Left forelimb (tissue), 1 donor: Measurements from ENCODE around the gene CENPT.

Experiments
- DNase-seq: peaks from one replicate; pipeline ENCODE4 v3.0.0-alpha.2; 2018; ENCODE audit warnings: low spot score

The CENPT gene

DNA sequence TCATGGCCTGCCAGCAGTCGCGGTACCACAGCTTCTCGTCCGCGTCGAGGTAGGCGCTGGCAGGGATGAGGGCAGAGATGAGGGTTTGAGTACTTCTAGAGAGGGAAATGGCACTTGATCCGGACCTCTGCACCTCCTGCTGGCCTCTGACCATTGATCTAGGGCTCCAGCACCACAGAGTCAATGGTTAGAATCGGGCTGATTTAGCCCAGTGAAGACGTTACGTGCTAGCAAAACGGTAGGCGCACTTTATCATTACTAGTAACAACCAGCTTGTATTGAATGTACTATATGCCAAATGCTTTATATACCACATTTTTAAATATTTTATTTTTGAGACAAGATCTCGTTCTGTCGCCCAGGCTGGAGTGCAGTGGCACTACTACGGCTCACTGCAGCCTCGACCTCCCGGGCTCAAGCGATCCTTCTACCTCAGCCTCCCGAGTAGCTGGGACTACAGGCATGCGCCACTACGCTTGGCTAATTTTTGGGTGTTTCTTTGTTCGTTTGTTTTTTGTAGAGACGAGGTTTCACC is 40.3 kb downstream of the CENPT start:
- no peak for DNase-seq

DNA sequence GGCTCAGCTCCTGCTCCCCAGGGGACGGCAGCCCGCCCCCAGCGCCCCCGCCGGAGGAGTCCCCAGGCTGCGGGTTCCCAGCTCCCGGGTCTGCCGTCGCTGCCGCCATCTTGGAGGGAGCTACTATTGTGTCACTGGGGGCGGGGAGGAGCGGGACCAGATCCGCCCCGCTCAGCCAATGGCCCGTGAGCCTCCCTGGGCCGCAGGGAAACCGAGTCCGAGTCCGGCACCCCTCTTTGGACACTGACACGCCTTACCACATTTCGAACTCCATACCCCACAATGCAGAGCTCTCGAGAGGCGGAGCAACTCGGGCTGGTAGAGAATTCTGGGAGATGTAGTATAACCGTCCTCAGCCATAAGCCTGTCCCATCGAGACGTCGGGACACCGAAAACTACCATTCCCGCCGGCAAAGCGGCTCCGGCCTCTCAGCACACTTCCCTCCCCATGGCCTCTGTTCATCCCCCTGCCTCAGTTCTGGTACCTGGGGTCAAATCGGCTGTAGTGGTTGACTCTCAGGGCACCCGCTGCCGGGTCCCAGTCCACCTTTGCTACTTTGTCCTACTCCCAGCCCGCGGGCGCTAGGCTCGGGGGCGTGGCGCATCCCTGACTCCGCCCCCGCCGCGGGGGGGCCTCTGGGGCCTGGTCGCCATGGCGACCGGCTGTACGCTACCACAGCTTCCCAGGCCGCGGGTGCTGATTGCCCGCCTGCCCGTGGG is 40.9 kb downstream of the CENPT start, which contains the start of the genes RANBP10 and TSNAXIP1:
Gene RANBP10 (minus strand): TSS at position 133 of the 720 bp plus-strand sequence. CDS start 24 bp downstream, at position 109.
Gene TSNAXIP1 (plus strand): TSS at position 462 of the 720 bp plus-strand sequence. CDS start 261 bp downstream, outside the sequence.
- DNase-seq, result peak; percentile 95

- no peak for DNase-seq
Observed at GRCh38 chr16:67805718-67806427, 41.6 kb downstream of the CENPT start.

GRCh38 chr16:67804853-67805542 is 42.5 kb downstream of the CENPT start:
- DNase-seq, result no peak

GRCh38 chr16:67803894-67804293 is 43.6 kb downstream of the CENPT start:
- DNase-seq, result no peak

DNA sequence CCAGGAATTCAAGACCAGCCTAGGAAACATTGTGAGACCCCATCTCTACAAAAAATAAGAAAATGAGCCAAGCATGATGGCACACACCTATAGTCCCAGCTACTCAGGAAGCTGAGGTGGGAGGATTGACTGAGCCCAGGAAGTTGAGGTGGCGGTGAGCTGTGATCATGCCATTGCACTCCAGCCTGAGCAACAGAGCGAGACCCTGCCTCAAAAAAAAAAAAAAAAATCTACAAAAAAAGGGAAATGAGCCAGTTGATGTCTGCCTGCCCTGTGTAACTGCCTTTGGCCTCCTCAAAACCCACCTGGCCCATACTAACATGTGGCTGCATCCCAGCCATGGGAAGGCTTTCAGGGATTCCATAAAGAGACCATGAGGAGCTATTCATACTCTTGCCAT is 45.6 kb downstream of the CENPT start:
- no peak for DNase-seq

DNA sequence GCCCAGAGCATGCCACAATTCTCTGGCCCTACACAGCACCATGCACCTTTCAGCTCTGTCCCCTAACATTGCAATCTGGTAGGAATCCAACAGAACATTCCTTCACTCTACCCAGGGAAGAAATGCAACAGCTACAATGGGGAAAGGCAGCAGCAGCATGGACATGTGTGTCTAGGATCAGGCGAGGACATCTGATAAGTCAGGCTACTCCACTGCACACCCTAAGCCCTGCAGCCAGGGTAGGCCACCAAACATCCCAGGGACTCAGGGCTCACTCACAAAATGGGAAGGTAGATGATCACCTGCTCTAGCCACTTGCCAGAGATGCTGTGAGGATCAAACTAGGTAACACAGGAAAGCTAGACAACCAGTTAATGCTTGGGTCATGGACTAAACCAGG is 46.3 kb downstream of the CENPT start:
- no peak for DNase-seq

DNA sequence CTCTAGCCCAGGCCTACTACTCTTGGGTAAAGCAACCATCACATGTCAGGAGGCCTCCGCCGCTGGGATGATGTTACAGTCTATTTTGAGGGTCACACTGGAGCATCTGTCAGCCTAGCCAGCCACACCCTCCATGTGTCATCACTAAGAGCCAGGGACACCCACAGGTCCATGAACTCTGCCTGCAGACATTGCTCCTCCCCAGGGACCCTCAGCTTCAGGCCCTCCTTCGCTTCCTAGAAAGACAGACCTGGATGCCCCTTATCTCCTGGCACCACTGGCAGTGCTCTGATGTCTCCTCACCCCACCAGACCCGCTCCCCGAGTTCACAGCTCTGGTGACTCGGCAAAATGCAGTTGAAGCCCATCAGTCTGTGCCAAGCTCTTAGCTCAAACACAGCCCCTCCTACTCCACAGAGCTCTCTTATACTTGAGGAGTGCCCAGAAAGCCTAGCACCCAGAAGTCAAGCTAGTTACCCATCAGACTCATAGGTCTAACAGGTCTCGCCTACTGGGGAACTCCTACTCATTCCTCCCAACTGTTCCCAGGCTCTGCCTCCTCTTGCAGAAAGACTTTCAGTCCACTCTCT is 47.1 kb downstream of the CENPT start:
- no peak for DNase-seq

- DNase-seq, result no peak
Observed at GRCh38 chr16:67796099-67796718, 51.3 kb downstream of the CENPT start.

DNA sequence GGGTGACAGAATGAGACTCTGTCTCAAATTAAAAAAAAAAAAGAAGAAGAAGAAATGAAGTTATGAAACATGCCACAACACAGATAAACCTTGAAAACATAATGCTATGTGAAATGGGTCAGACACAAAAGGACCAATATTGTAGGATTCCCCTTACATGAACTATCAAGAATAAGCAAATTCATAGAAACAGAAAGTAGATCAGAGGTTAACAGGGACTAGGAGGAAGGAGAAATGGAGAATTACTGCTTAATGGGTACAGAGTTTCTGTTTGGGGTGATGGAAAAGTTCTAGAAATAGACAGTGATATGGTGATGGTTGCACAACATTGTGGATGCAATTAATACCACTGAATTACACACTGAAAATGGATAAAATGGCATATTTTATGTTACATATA is 57.4 kb downstream of the CENPT start:
- DNase-seq, result no peak

GRCh38 chr16:67786491-67786890 is 61.0 kb downstream of the CENPT start:
- no peak for DNase-seq

DNA sequence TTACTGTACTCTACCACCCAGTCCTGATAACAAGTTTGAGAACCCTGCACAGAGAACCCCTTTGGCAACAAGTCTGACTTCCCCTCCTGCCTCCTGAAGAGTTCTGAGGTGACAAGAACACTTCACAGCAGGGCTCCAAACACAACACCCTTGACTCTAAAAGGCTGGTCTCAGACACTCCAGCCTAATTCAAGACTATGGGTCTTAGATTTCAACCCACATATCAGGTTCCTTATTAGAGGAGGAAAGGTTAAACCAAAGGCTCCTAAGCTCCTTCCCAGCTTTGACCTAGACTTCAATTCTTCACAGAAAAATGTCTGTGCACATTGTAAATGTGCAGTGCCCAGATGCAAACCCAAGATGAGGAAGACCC is 64.2 kb downstream of the CENPT start:
- no peak for DNase-seq

DNA sequence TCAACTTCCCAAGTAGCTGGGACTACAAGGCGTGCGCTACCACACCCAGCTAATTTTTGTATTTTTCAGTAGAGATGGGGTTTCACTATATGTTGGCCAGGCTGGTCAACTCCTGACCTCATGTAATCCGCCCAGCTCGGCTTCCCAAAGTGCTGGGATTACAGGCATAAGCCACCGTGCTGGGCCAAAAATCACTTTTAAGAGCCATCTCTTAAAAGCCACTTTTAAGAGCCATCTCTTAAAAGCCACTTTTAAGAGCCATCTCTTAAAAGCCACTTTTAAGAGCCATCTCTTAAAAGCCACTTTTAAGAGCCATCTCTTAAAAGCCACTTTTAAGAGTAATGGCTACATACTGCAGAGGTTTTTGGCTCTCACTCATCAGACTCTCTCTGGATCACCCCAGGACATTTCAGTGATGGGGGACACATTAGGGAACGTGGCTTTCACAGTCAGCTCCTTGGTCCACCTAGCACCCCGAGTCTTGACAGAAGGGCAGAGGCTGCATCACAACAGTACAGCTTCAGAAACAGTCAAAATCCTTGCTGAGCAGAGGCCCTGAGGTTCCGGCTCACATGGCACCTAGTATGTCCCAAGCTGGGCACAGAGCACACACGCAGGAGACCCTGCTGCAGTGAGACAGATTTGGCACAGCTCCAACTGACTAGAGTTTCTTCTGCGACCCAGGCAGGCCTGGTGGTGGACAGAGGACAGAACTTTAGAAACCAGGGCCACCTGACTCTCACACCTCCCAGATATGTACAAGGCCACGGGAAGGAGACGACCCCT is 64.7 kb downstream of the CENPT start:
- no peak for DNase-seq

DNA sequence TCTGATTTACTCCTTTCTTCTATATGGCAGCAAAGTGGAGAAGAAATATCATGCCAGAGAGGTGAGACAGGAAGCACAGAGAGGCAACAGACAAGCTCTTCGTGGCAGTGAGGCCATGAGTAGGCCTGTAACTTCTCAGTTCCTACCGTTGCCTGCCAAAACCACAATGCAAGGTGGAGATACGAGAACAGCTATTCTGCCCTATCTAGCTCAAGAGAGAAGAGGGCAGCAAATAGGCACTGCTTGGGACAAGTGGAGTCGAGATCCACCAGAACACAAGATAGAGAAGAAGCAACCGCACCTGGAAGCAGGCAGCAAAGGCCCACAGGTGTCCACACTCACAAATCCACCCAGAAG is 66.0 kb downstream of the CENPT start:
- DNase-seq, result no peak

DNA sequence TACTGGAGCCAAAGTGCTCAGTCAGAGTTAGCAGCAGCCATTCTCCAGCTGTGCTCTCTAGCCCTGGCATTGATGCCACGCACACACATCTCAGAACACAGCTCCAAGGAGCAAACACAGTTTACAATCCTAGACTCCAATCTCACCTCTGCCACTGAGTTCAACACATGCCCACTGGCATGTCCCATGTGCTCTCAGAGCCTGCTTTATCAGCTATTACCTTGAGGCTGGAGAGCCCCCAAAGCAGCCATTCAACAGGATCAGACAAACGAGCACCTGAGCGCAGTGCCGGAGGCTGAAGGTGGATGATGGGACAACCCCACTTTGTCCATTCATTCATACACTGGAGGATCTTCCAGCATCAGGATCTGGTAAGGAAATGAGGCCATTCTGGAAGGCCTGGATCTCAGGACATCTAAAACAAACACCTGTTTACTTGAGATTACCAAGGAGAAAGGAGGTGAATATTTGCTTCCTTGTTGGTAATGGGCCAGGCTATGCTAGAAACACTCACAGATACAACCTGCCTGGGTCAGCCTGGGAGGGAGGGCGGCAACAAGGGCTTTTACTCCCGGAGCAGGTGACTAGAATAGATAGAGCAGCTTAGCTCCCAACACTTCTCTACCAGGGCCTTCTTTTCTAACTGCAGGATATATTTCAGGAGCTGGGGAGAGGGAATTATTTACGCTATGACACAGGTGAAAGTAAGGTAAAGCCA is 66.5 kb downstream of the CENPT start:
- no peak for DNase-seq

- no peak for DNase-seq
Observed at GRCh38 chr16:67779256-67780014, 68.1 kb downstream of the CENPT start.
